Skeletal muscle satellite cell (primary cell): ENCODE data around the gene SRRM3.

Experiments
- H3K27me3 ChIP-seq: 2 replicates; pipeline ENCODE4 v1.7.0; 2013; ENCODE audit warnings: low read length; ENCODE audit not compliant: control insufficient read depth, insufficient read depth
- H3K36me3 ChIP-seq: 2 replicates; pipeline ENCODE4 v1.7.0; 2013; ENCODE audit warnings: mild to moderate bottlenecking, control low read depth, low read length; ENCODE audit not compliant: insufficient read depth
- H3K4me1 ChIP-seq: 2 replicates; pipeline ENCODE4 v1.7.0; 2013; ENCODE audit warnings: low read length; ENCODE audit not compliant: control insufficient read depth, insufficient read depth
- H3K4me2 ChIP-seq: 2 replicates; pipeline ENCODE4 v1.7.0; 2013; ENCODE audit warnings: mild to moderate bottlenecking, low read length
- H3K4me3 ChIP-seq: 2 replicates; pipeline ENCODE4 v1.7.0; 2013; ENCODE audit warnings: low read length
- H3K9ac ChIP-seq: 2 replicates; pipeline ENCODE4 v1.7.0; 2013; ENCODE audit warnings: mild to moderate bottlenecking, low read depth, low read length, moderate library complexity
- H3K9me3 ChIP-seq: replicated peaks from 2 replicates; pipeline ENCODE4 v1.7.0; 2013; ENCODE audit warnings: mild to moderate bottlenecking, control low read depth, low read length

Gene SRRM3

DNA sequence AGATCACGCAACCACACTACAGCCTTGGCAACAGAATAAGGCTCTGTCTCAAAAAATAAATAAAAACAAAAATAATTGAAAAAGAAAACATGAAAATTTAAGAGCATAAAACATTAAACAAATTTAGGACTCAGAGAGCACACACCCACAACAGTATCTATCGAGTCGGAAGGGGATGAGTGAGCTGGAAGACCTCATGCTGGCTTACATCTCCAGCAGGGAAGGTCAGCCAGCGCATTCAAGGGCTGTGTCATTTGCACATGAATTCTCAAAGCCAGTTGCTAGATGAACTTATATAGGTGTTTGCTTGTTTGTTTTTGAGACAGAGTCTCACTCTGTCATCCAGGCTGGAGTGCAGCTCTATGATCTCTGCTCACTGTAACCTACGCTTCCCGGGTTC is 50.3 kb downstream of the SRRM3 start:
- Histone ChIP-seq H3K4me1 (no peaks in the 10 kb centered on the region), H3K9ac (no peak overlapping the region), H3K36me3 (no peaks in the 10 kb centered on the region), H3K4me2 (no peak overlapping the region), H3K4me3 (no peak overlapping the region), H3K9me3 (no peaks in the 10 kb centered on the region), H3K27me3 (peaks cover 12% of the 10 kb centered on the region)

DNA sequence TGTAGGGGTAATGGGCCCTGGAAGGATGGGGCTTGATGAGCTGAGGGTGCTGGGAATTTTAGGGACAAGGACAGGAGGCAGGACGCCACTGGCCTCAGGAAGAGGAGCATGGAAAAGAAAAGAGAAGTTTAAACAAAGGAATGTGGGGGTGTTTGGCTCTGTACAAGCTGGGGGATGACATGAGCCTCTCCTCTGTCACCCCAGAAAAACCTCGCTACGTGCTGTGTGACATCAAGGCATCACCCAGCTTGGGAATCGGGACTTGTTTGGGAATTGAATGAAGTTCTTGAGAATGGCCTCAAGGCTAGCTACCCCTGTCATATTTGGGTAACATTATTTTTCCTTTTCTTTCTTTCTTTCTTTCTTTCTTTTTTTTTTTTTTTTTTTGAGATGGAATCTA is 53.1 kb downstream of the SRRM3 start:
- Histone ChIP-seq H3K9me3 (no peaks in the 10 kb centered on the region), H3K27me3 (peaks cover 12% of the 10 kb centered on the region), H3K36me3 (no peaks in the 10 kb centered on the region), H3K4me3 (no peak overlapping the region), H3K9ac (no peak overlapping the region), H3K4me1 (no peaks in the 10 kb centered on the region), H3K4me2 (no peak overlapping the region)

DNA sequence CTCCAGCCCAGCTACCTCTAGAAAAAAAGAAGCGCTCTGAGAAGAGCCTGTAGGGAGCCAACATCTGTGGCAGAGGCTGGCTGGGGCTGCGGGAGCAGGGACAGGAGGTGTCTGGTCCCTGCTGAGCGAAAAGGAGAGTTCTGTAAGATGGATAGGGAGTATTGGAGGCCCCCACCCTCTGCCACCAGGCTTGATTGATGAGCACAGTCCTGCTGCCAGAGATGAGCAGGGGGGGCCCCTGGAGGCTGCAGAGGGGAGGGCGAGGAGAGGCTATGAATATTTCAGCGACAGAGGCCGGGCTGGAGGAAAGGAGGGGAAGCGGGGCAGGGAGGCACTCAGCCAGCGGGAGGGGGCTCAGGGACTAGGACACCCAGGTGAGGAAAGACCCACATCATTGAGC is 56.3 kb downstream of the SRRM3 start:
- no peak overlapping the region for H3K4me2 ChIP-seq
- peaks cover 20% of the 10 kb centered on the region for H3K27me3 ChIP-seq
- no peak overlapping the region for H3K9ac ChIP-seq
- H3K36me3 ChIP-seq, result no peaks in the 10 kb centered on the region
- H3K4me3 ChIP-seq, result no peak overlapping the region
- no peaks in the 10 kb centered on the region for H3K4me1 ChIP-seq
- no peaks in the 10 kb centered on the region for H3K9me3 ChIP-seq

DNA sequence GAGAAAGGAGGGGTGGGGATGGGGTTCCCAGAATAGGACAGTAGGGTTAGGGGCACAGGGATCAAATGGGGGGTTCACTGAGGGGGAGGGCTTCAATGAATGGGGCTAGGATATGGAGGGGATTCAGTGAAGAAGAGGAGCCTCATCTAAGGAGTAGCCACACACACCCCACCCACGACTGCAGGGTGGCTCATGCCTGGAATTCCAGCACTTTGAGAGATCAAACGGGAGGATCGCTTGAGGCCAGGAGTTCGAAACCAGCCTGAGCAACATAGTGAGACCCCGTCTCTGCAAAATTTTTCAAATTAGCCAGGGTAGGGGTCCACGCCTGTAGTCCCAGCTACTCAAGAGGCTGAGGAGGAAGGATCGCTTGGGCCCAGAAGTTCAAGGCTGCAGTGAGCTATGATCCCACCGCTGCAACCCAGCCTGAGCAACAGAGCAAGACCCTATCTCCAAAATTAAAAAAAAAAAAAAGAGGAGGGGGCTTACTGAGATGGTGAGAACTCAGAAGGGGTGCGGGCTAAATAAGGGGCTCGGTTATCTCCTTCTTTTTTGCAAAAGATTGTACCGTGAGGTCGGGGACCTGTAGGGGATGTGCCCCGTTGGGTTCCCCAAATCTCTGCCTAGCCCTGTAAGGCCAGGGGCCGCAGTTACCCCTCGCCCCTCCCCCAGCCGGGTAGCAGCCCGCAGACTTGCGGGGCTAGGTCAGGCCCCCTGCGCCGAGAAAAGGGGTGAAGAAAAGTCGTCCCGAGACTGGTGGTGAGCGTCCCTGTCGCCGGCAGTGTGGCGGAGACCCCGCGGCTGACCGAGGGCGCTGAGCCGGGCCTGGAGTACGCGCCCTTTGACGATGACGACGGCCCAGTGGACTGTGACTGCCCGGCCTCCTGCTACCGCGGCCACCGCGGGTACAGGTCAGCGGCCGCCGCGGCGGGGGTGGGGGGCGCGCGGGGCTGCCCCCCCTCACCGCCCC is 57.7 kb downstream of the SRRM3 start:
- Histone ChIP-seq H3K9me3 (no peaks in the 10 kb centered on the region), H3K4me1 (no peaks in the 10 kb centered on the region), H3K36me3 (no peaks in the 10 kb centered on the region), H3K27me3 (peaks cover 20% of the 10 kb centered on the region), H3K9ac (no peak overlapping the region), H3K4me3 (no peak overlapping the region), H3K4me2 (no peak overlapping the region)

DNA sequence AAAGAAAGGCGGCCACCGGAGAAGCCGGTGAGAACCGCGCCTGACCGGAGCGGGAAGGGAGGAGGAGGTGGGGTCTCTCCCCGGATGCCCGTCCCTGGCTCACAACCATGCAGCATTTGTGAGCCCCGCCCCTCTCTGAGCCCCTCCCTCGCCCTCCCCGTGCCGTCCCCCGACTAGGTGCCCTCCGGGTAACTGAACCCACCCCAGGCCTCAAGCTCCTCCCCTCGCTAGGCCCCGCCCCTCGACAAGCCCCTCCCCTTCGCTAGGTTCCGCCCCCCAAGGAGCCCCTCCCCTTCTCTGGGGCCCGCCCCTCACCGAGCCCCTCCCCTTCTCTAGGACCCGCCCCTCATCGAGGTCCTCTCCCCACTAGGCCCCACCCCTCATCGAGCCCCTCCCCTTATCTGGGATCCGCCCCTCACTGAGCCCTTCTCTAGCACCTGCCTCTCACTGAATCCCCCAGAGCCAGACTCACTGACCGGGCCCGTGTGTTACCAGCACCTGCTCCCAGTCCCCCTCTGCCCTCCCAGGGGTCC is 58.5 kb downstream of the SRRM3 start:
- Histone ChIP-seq H3K4me2 (no peak overlapping the region), H3K9me3 (no peaks in the 10 kb centered on the region), H3K27me3 (peaks cover 20% of the 10 kb centered on the region), H3K4me3 (no peak overlapping the region), H3K4me1 (no peaks in the 10 kb centered on the region), H3K36me3 (no peaks in the 10 kb centered on the region), H3K9ac (no peak overlapping the region)

DNA sequence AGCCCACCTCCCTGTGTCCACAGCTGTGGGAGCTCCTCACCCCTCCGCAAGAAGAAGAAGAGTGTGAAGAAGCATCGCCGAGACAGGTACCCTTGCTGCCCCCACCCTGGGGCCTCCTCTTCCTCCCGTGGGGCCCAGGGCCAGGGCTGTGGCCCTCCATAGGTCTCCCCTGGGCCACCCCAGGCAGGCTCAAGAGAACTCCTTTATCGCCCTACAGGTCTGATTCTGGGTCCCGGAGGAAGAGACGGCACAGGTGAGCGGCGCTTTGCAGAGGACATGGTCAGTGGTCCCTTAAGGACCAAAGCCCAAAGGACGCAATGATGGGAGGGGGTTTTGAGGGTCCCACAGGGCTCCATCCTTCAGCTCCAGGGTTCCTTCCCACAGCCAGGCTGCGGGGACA is 59.6 kb downstream of the SRRM3 start:
- Histone ChIP-seq H3K4me1 (no peaks in the 10 kb centered on the region), H3K4me2 (no peak overlapping the region), H3K9me3 (no peaks in the 10 kb centered on the region), H3K4me3 (no peak overlapping the region), H3K9ac (no peak overlapping the region), H3K27me3 (peaks cover 20% of the 10 kb centered on the region), H3K36me3 (no peaks in the 10 kb centered on the region)

DNA sequence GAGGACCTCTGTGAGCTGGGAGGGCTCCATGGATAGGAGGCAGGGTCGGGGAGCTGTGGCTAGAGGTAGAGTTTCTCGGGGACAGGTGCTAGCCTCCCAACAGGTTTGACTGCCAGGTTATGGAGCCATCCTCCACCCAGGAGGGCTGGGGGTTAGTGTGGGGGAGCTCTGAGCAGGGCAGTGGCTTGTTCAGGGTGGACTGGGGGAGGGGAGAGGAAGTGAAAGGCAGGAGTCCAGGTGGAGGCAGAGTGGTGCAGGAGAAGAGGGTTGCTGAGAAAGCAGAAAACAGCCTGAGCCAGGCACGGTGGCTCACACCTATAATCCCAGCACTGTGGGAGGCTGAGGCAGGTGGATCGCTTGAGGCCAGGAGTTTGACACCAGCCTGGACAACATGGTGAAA is 60.2 kb downstream of the SRRM3 start:
- Histone ChIP-seq H3K9ac (no peak overlapping the region), H3K4me2 (no peak overlapping the region), H3K4me3 (no peak overlapping the region), H3K9me3 (no peaks in the 10 kb centered on the region), H3K27me3 (peaks cover 25% of the 10 kb centered on the region), H3K36me3 (no peaks in the 10 kb centered on the region), H3K4me1 (peaks cover 1% of the 10 kb centered on the region)

DNA sequence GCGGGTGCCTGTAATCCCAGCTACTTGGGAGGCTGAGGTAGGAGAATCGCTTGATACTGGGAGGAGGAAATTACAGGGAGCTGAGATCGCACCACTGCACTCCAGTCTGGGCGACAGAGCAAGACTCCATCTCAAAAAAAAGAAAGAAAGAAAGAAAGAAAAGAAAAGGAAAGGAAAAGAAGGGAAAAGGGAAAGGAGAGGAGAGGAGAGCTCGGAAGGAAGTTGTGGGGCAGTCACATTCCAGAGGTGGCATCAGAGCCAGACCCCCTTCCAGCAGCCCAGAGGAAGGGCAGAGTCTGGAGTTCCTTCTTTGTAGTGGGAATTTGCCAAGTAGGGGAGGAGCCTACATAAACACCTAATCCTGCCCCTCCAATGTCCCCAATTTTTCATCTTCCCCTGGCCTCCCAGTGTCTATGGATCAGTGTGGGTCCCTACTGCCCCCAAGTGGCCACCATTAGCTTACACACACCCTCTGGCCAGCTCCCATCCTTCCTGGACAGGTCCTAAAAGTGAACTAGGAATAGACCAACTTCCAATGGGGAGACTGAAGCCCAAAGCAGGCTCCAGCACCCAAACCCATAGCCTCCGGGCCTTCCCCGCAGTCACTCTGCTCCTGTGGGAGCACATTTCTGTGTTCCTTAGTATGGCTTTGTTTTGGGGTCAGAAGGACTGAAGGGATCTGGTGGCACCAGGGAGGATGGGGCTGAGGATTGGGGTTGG is 61.1 kb downstream of the SRRM3 start:
- H3K4me1 ChIP-seq, result peaks cover 4% of the 10 kb centered on the region
- no peak overlapping the region for H3K4me2 ChIP-seq
- no peaks in the 10 kb centered on the region for H3K36me3 ChIP-seq
- peaks cover 28% of the 10 kb centered on the region for H3K27me3 ChIP-seq
- no peak overlapping the region for H3K9ac ChIP-seq
- no peak overlapping the region for H3K4me3 ChIP-seq
- no peaks in the 10 kb centered on the region for H3K9me3 ChIP-seq

DNA sequence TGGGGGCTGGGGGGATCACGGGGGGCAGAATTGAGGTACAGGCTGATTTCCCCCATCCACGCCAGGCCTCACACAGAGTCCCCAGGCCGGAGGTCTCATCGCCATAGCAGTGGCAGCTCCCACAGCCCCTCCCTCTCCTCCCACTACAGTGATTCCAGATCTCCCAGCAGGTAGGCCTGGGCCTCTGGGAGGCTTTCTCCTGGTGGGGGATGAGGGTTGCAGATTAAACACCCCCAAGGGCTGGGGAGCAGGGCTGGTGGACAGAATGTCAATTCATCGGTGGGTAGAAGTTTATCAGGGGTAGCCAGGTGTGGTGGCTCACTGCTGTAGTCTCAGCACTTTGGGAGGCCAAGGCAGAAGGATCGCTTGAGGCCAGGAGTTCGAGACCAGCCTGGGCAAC is 63.6 kb downstream of the SRRM3 start:
- peaks cover 4% of the 10 kb centered on the region for H3K4me1 ChIP-seq
- H3K4me3 ChIP-seq, result no peak overlapping the region
- H3K9ac ChIP-seq, result no peak overlapping the region
- no peaks in the 10 kb centered on the region for H3K36me3 ChIP-seq
- no peaks in the 10 kb centered on the region for H3K9me3 ChIP-seq
- H3K4me2 ChIP-seq, result no peak overlapping the region
- peaks cover 38% of the 10 kb centered on the region for H3K27me3 ChIP-seq

DNA sequence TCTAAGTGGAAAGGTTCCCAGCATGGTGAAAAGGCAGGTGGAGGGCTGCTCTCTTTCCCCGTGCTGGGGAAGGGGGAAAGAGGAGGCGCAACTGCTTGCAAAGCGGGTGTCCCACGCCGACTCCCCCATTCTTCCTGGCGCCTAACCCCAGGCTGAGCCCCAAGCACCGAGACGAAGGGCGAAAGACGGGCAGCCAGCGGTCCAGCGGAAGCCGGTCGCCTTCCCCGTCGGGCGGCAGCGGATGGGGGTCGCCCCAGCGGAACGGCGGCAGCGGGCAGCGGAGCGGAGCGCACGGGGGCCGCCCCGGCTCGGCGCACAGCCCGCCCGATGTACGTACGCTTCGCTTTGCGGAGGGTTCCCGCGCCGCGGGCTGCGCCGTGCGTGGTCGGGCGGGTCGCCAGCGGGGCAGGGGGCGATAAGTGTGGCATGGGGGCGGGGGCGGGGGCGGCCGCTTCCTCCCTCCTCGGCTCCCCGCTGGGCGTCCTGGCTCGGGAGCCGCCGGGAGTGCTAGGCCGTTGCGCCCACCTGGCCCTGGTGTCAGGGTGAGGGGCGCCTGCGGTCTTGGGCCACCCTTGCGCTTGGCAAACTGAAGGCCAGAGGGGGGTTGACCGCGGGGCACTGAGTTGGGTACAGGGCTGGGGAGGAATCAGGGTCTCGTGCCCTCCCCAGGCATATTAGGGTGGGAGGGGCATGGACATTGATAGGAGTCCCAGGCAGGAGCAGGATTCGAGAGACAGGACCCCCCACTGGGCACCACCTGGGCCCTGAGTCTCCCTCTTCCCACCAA is 65.6 kb downstream of the SRRM3 start:
- H3K9me3 ChIP-seq, result no peaks in the 10 kb centered on the region
- peaks cover 4% of the 10 kb centered on the region for H3K4me1 ChIP-seq
- H3K4me3 ChIP-seq, result peak overlapping the region; percentile 47
- no peaks in the 10 kb centered on the region for H3K36me3 ChIP-seq
- no peak overlapping the region for H3K9ac ChIP-seq
- peaks cover 46% of the 10 kb centered on the region for H3K27me3 ChIP-seq
- peak overlapping the region; percentile 70 for H3K4me2 ChIP-seq

DNA sequence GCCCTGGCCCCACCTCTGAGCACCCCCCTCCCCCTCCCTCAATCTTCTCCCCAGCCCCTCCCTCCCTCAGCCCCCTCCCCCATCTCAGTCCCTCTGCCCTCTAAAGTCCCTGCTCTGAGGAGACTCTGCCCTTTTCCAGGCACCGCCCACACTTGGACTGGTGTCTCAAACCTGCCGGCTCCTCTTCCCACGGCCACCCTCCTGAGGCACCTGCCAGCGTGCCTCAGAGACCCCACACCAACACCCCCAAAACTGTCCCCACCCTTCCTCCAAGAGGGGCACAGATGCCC is 66.1 kb downstream of the SRRM3 start:
- H3K4me1 ChIP-seq, result peaks cover 4% of the 10 kb centered on the region
- no peak overlapping the region for H3K9ac ChIP-seq
- peaks cover 50% of the 10 kb centered on the region for H3K27me3 ChIP-seq

More for the DNA sequence above, 66.1 kb downstream of the SRRM3 start:
- Histone ChIP-seq H3K4me3 (no peak overlapping the region), H3K4me2 (peak overlapping the region; percentile 33), H3K36me3 (no peaks in the 10 kb centered on the region), H3K9me3 (no peaks in the 10 kb centered on the region)
